DMS 273 (cell line): Measurements from ENCODE around the gene ACACA.

Source experiments
- DNase-seq: peaks from one replicate; lab custom pipeline; 2025; ENCODE audit not compliant: unreplicated experiment; lab: John Stamatoyannopoulos, UW

The ACACA gene

GRCh38 chr17:37246085-37246484, 160.6 kb downstream of the ACACA start:
- no peak for DNase-seq

GRCh38 chr17:37240381-37240780, 166.3 kb downstream of the ACACA start:
- DNase-seq: no peak

GRCh38 chr17:37239690-37240334, 166.8 kb downstream of the ACACA start:
- DNase-seq: no peak

GRCh38 chr17:37234106-37234505, 172.5 kb downstream of the ACACA start:
- no peak for DNase-seq

- no peak for DNase-seq
Measured at GRCh38 chr17:37233036-37233435, 173.6 kb downstream of the ACACA start.

- no peak for DNase-seq
Measured at GRCh38 chr17:37231887-37232286, 174.7 kb downstream of the ACACA start.

- DNase-seq: no peak
Measured at GRCh38 chr17:37230633-37231032, 176.0 kb downstream of the ACACA start.

- no peak for DNase-seq
Measured at GRCh38 chr17:37225465-37225864, 181.2 kb downstream of the ACACA start.

GRCh38 chr17:37221865-37222264, 184.8 kb downstream of the ACACA start:
- no peak for DNase-seq

GRCh38 chr17:37220607-37220953, 186.1 kb downstream of the ACACA start:
- DNase-seq: peak; percentile 17

- DNase-seq: no peak
Measured at GRCh38 chr17:37219876-37220606, 186.6 kb downstream of the ACACA start.

- DNase-seq: no peak
Measured at GRCh38 chr17:37218849-37219248, 187.8 kb downstream of the ACACA start.

GRCh38 chr17:37214416-37214815, 192.2 kb downstream of the ACACA start:
- no peak for DNase-seq

- no peak for DNase-seq
Measured at GRCh38 chr17:37213927-37214326, 192.7 kb downstream of the ACACA start.

GRCh38 chr17:37212179-37212578, 194.5 kb downstream of the ACACA start:
- no peak for DNase-seq

- no peak for DNase-seq
Measured at GRCh38 chr17:37211136-37211535, 195.5 kb downstream of the ACACA start.

- DNase-seq: no peak
Measured at GRCh38 chr17:37207103-37207502, 199.5 kb downstream of the ACACA start.

- DNase-seq: no peak
Measured at GRCh38 chr17:37206299-37206698, 200.3 kb downstream of the ACACA start.

GRCh38 chr17:37200497-37200896, 206.1 kb downstream of the ACACA start:
- no peak for DNase-seq

- DNase-seq: no peak
Measured at GRCh38 chr17:37197336-37197735, 209.3 kb downstream of the ACACA start.

- no peak for DNase-seq
Measured at GRCh38 chr17:37194208-37194607, 212.4 kb downstream of the ACACA start.

GRCh38 chr17:37191219-37191618, 215.4 kb downstream of the ACACA start:
- no peak for DNase-seq

- DNase-seq: no peak
Measured at GRCh38 chr17:37190493-37190892, 216.1 kb downstream of the ACACA start.
